ENCODE measurements around the gene RBPJ.

Gene RBPJ

GRCh38 chr4:26424153-26424552 lies 103.3 kb downstream of the RBPJ start:
- no peak for DNase-seq

- no peak for DNase-seq
These were observed 104.0 kb downstream of the RBPJ start for GRCh38 chr4:26424838-26425237.

GRCh38 chr4:26425953-26426352 lies 105.1 kb downstream of the RBPJ start:
- DNase-seq: no peak

DNA sequence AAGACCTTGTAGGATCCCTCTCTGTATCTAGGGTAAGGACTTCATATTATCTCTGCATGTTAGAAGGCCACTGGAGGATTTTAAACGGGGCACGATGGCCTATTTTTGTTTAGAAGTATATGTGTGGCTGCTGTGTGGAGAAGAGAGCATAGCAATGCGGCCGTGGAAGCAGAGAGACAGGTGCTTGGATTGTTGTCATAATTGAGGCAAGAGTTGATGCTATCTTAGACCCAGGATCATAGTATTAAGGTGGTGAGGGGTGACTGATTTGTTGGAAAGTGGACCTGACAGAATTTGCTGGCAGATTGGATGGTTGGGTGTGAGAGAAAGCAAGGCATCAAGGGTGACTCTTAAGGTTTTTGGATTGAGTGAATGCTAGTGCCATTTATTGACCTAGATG lies 106.1 kb downstream of the RBPJ start:
- DNase-seq: no peak

GRCh38 chr4:26429910-26430309 lies 109.1 kb downstream of the RBPJ start:
- DNase-seq: no peak

DNA sequence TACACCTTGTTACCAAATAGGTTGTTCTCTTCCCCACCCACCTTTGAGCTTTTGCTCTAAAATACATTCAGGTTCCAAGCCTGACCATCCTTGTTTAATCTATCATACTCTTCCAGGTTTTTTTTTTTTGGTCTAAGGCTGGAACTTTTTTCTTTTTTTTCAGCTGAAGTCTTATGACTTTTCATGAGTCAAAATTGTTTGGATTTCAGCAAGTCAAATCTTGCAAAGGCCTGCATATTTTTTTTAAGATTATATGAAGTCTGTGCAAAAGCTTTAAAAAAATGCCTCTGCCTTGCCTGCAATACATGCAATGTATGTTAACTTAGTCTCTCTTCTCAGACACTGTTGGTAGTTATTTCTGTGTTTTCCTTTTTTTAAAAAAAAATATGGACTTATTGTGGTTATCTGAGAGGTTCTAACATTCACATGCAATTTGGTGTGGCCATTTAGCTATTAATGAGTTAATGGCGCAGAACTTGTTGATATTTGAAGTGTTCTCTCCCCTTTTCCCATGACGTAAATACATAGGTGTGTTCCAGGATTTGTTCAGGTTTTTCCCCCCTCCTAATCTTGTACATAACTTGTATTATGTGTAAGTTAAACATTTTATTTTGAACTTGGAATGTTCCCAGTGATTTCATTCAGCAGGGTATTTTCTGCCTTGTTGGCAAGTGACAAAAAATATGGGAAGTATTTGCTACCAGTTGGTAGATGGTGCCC lies 110.8 kb downstream of the RBPJ start:
- DNase-seq: no peak

DNA sequence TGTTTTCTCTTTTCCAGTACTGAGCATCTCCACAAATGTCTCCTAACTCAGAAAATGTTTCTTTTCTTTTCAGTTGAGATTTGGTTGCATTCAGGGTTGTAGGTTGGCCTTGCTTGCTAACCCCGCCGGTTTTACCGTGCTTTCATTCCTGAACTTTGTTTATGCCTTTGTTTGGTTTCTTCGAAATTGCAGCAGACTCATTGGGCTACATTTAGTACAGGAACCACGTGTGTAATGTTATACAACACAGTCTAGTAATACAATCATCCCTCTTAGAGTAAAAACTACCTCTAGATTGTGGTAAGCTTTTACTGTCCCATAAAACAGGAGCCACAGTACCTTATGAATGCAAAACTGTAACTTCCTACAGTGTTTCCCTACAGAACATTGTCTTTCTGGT lies 111.6 kb downstream of the RBPJ start:
- no peak for DNase-seq

DNA sequence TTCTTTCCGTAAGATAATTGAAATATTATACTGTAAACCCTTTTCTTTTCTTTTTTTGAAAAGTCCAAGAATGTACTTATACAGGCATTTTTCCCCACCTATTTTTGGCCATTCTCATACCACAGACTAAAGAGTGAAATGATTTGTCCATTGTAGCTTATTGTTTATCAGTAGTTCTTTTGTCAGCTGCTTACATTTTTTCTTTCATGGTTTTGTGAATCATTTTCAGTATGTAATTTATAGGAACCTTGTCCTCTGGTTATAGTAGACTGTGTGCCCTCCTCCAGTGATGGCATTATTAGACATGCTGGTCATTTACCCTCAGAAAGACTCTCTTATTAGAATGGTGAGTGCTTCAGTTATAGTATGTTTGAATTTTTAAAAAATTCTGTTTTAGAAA lies 112.7 kb downstream of the RBPJ start:
- no peak for DNase-seq

DNA sequence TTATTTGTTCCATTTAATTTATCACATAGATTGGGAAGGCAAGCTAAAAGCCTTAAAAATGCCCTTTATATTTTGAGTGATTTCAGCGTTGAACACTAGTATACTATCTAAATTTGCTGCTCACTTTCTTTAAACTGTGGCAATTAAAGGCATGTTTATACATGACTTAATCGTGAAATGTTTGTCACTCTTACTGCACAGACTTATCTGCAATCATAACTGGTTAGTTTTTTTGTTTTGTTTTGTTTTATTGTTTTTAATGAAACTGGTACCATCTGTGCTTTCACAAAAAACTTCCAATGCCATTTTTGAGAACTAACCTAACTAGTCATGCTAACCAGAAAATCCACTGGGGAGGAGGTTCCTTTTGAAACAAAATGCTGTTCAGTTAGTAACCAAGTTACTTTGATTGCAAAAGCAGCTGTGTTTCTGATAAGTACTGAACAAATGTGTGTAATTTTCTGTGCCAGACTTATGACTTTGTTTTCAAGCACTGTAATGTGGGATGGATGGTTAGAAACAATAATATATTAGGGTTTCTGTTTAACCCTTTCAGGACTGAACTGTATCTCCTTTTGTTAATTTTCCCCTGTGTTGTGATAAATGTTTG lies 113.3 kb downstream of the RBPJ start:
- no peak for DNase-seq

GRCh38 chr4:26441102-26441501 lies 120.3 kb downstream of the RBPJ start:
- no peak for DNase-seq

DNA sequence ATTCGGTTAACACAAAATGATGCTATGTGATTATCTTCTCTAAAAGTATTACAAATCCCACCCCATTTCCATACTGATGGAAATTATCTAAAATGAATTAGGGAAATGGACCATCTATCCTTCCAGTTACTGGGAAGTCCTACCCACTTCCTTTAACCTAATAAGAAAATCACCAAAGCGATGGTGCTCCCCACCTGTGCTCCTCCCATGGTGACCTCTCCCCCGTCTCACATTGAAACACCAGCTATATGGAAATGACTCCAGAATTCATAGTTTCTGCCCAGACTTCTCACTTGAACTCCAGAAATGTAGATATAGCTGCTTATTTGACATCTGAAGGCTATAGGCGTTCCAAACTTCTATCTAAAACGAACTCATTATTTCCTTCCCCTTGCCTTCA lies 121.0 kb downstream of the RBPJ start:
- no peak for DNase-seq

DNA sequence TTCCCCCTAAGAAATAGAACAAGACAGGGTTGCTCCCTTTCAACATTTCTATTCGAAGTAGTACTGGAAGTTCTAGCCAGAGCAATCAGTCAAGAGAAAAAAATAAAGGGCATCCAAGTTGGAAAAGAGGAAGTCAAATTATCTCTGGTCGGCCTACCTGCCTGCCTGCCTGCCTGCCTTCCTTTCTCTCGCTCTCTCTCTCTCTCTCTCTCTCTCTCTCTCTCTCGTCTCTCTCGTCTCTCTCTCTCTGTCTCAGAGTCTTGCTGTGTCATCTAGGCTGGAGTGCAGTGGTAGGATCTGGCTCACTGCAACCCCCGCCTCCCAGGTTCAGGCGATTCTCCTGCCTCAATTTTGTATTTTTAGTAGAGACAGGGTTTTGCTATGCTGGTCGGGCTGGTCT lies 126.6 kb downstream of the RBPJ start:
- DNase-seq: no peak

DNA sequence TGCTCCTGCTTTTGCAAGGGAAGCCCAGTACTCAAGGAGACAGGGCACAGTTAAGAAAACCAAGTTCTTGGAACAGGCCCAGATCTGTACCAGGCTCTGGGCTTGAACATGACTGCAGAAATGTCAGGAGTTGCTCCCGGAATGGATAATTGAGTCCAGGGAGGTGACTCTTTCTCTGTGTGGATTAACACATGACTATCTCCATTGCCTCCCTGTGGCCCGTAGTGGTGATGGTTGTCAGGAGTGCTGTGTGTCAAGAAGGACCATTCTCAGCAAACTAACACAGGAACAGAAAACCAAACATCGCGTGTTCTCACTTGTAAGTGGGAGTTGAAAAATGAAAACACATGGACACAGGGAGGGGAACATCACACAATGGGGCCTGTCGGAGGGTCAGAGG lies 129.6 kb downstream of the RBPJ start:
- no peak for DNase-seq

DNA sequence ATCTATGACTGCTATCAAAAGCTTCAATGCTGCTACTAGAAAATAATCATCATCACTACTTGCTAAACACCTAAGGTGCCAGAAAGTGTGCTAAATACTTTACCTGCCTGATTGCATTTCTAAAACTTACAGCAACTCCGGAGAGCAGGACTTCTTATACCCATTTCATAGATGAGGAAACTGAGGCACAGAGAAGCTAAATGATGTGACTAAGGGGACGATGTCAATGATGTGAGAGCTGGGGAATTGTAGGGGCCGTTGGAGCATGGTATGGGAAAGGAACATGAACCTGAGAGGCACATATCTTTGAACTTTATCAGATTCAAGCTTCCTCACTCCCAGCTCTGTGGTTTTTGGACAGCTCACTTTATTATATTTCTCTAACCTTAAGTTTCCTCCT lies 130.8 kb downstream of the RBPJ start:
- DNase-seq: no peak

- DNase-seq: no peak
These were observed 132.0 kb downstream of the RBPJ start for GRCh38 chr4:26452565-26453531.

DNA sequence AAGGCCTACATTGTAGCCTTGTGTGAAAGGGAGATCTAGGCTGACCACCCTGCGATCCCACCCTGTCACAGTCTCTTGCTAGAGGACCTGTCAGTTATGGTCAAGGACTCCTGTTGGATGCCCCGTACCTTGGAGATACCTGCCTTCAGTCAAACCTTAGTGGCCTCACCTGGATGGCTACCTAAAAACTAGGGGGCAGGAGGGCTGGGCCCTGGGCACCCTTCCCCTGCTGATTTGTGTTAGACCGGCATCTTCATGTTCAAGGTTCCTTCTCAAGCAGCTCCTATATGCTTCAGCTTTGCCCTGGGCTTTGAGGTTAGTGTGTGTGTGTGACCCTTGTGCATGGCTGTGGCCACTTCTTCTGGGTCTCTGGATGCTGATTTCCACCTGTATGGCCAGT lies 134.1 kb downstream of the RBPJ start:
- no peak for DNase-seq

DNA sequence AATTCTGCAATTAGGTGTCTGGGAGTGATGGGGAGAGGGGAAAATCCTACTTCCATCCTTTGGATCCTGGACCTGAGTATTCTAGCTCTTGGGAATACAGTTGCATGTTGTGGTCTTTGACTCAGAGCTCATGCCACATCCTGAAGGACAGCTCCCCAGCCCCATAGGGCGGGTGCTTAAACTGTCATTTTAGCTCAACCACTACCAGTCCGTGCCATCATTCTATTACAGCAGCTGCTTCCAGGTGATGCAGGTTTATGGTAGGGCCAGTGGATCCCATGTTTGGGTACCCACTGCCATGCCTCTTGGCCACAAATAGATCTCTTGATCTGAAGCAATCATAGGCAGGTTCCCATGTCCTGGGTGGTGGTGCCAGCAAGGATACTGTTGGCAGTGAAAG lies 134.8 kb downstream of the RBPJ start:
- no peak for DNase-seq

DNA sequence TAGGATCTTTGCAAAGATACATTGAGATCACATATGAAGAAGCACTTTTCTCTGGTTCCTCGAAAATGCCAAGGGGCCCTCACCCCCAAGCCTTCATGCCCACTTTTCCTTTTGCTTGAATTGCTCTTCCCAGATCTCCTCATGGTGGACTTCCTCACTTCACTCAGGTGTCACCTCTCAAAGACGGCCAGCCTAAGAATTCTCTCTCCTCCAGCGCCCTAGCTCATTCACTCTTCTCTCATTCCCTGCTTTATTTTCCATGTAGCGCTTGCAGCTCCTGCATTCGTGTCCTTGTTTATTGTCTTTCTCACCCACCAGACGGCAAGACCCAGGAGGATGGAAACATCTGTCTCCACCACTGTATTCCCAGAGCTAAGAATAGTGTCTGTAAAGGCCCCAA lies 136.6 kb downstream of the RBPJ start:
- DNase-seq: no peak

DNA sequence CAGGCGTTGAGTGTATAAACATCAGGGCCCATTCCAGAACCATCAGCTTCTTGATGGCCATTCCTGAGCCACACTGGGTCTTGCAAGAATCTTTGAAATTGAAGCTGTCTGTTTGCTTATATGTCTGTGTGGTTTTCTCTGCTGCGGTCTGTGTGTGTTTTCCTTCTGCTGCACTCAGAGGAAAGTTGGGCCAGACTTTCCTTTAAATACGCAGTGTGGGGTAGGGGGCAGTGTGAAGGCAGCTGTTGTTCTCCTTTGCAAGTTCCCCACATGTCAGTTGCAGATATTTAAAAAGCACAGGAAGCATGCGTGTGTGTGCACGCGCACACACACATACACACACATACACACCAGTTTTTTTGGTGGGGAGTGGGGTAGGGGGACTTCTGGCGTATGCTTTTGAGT lies 137.3 kb downstream of the RBPJ start:
- DNase-seq: no peak

DNA sequence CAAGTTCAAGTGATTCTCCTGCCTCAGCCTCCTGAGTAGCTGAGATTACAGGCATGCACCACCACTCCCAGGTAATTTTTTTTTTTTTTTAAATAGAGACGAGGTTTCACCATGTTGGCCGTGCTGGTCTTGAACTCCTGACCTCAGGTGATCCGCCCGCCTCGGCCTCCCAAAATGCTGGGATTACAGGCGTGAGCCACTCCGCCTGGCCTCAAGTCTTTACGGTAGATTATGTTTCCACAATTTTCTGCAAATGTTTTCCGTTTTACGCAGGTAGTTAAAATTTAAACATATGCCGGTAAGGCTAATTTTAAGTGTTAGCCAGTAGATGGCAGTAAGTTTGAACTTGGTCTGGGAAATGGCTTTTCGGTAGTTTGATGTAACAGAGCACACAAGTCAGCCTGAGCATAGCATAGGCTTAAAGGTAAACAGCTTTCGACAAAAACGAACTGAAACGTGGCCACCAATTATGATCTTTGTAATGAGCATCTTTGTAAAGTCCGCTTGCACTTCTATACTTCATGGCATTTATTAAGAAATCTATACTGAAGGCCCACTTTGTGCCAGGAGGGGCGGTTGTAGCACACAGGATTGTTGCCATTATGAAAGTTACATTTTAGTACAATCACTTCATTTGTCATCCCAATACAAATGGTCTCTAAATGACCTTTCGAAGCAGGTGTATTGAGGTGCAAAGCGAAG lies 138.4 kb downstream of the RBPJ start:
- DNase-seq: no peak

DNA sequence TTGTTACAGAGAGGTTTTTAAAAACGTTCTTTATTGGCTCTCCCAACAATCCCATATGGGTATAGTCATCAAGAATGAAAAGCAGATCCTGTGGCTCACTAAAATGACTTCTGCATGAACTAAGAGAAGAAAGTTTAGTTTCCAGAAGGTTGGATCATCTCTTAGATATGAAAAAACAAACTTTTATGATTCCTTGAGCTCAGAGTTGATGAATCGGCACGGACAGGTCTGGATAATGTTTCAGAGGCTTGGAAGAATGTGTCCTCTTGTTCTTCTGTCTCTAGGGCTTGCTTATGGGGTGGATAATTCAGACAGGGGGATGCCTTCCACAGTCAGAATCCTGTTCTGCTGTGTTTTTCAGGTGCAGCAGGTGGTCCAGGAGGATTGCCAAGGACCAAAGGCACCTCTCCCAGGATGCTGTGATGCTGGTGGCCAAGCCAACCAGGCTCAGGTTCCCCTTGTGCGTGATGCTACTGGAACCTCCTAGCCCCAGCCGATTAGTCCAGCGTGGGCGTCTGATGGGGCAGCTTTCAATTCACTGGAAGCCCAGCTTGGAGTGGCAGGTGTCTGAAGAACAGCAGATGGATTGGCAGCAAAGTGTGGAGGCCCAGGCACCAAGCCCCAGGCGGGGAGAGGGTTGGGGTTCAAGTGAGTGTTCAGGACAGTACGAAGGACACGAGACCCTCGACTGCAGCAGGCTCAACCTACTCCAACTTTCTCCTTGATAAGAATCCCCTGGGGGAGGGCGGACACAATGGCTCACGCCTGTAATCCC lies 139.1 kb downstream of the RBPJ start:
- no peak for DNase-seq

DNA sequence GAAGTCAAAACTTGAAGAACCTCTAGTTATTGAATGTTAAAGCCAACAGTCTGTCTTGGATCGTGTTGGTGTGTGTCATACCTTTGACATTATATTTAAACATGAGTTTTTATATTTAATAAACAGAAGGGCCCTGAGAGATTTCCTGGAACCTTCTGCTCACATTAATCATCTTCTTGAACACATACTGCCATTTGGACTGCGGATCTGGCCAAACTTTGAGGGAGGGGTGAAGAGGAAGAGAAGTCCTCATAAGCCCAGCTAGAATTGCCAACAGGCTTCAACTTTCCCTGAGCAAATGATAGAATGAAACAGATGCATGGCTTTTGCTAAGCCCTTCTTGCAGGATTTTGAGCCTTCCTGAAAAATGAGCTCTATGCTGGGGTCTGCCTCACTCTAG lies 142.1 kb downstream of the RBPJ start:
- DNase-seq: no peak
